CD4-positive, alpha-beta T cell (primary cell): ENCODE data around the gene DRG1. TPM values are rescaled to one million over a fixed set of nuclear protein-coding genes. Genes with fewer than 3 reads are reported as not detected.
"Not testable (repeated sequence)": the region's sequence is repeated elsewhere in the genome, so short reads cannot be mapped to it uniquely, and the experiment has no call there.

Experiments
- ATAC-seq: fragments of 200-7000 bp; cut with Tn5 transposase; one replicate; pipeline ENCODE4 v1.10.0; 2022; ENCODE audit warnings: mild to moderate bottlenecking; ENCODE audit not compliant: poor library complexity
- CTCF ChIA-PET: fragments of 350-600 bp; sonication (Branson Sonifier 250); formaldehyde crosslinking; loops from one replicate; lab custom pipeline; 2021; ENCODE audit warnings: antibody characterized with exemption, inconsistent platforms; lab: Charles Lee
- POLR2A ChIA-PET: fragments of 350-600 bp; sonication (Branson Sonifier 250); formaldehyde crosslinking; loops from one replicate; lab custom pipeline; 2021; ENCODE audit warnings: antibody characterized with exemption, inconsistent platforms; lab: Charles Lee
- DNase-seq, 14 experiments: peaks; one replicate each; pipeline ENCODE4 v3.0.0-alpha.2; 2013 to 2020; ENCODE audit warnings: mixed read lengths in 2 of 14
- H3K27ac ChIP-seq, 2 donors: one replicate each; pipeline versions ENCODE4 v1.5.1 to v1.7.0; 2013; ENCODE audit warnings: low read length in 2 of 2, low read depth in 1 of 2, mild to moderate bottlenecking in 1 of 2
- H3K27me3 ChIP-seq, 2 experiments: 1 replicate in 1 of 2; 2 replicates in 1 of 2; pipeline versions ENCODE4 v1.6.1 to v1.7.0; 2013; ENCODE audit warnings: low read length in 2 of 2, control low read depth in 1 of 2, mild to moderate bottlenecking in 1 of 2, moderate library complexity in 1 of 2; ENCODE audit not compliant: insufficient read depth in 2 of 2, control insufficient read depth in 1 of 2
- H3K36me3 ChIP-seq: one replicate; pipeline ENCODE4 v1.6.1; 2013; ENCODE audit warnings: low read length, control low read depth; ENCODE audit not compliant: insufficient read depth
- H3K4me1 ChIP-seq: one replicate; pipeline ENCODE4 v1.6.1; 2013; ENCODE audit warnings: low read length, control low read depth; ENCODE audit not compliant: insufficient read depth
- H3K4me3 ChIP-seq: one replicate; pipeline ENCODE4 v1.5.1; 2013; ENCODE audit warnings: mild to moderate bottlenecking, low read length, moderate library complexity
- H3K9me3 ChIP-seq, 2 experiments: 1 replicate in 1 of 2; 2 replicates in 1 of 2; pipeline versions ENCODE4 v1.6.1 to v1.7.0; 2013; ENCODE audit warnings: low read length in 2 of 2, mild to moderate bottlenecking in 2 of 2, control low read depth in 1 of 2, moderate library complexity in 1 of 2; ENCODE audit not compliant: control insufficient read depth in 1 of 2, insufficient read depth in 1 of 2
- H3K27ac Mint-ChIP-seq: one replicate; pipeline ENCODE4 v1.8.0; 2020; ENCODE audit warnings: mixed read lengths
- H3K27me3 Mint-ChIP-seq: one replicate; pipeline ENCODE4 v1.8.0; 2021; ENCODE audit warnings: mixed read lengths
- H3K36me3 Mint-ChIP-seq: one replicate; pipeline ENCODE4 v1.8.0; 2021; ENCODE audit warnings: low read depth, mixed read lengths
- H3K4me1 Mint-ChIP-seq: one replicate; pipeline ENCODE4 v1.8.0; 2021; ENCODE audit warnings: low read depth, mixed read lengths
- H3K4me3 Mint-ChIP-seq: one replicate; pipeline ENCODE4 v1.8.0; 2020; ENCODE audit warnings: mild to moderate bottlenecking, mixed read lengths
- H3K9me3 Mint-ChIP-seq: one replicate; pipeline ENCODE4 v1.8.0; 2020; ENCODE audit warnings: mixed read lengths
- intact Hi-C, 2 experiments: fragments of 100-400 bp; cut with DNase I in 1 of 2; cut with micrococcal nuclease in 1 of 2; formaldehyde crosslinking; loops; one replicate each; pipeline versions ENCODE4 v1.15.1 to v1.9.0; 2023 to 2025; cut with DNase I, micrococcal nuclease
- total RNA-seq, 174 experiments: library from RNA in 2 of 174; stranded (reverse) in 2 of 174; gene quantifications; one replicate each; pipeline ENCODE4 v1.2.3 and lab custom pipeline; 2021 to 2026
- TF ChIP-seq, protein P1 (sequence below): fragments of 200-600 bp; IDR thresholded peaks from one replicate; pipeline ENCODE4 v1.8.0; 2022; ENCODE audit warnings: antibody characterized with exemption, mild to moderate bottlenecking

DRG1 gene
- total RNA-seq, 2 experiments from 2014 or later: 57.3 to 72.8 TPM

DNA sequence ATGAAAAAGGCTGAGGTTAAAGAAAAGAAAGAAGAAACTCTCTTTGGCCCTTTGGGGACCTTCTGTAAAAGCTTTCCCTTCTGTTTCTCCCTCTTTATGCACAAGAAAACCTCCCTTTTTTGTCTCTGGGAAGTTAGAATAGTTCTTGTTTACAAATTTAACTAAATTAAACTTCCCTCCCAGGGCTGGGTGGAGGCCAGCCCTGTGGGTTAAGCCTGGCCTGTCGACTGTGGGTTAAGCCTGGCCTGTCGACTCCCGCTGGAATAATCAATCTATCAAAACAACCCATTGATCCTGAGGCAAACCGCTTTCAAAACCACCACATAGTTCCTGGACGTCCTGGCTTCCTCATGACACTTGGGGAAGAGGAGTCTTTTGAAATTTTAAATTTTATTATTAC, 1.2 kb upstream of the DRG1 start:
- Histone ChIP-seq H3K27ac (no peak overlapping the region), H3K4me1 (peaks cover 22% of the 10 kb centered on the region), H3K4me3 (no peak overlapping the region), H3K9me3 (no peaks in the 10 kb centered on the region), H3K27me3 (no peaks in the 10 kb centered on the region), H3K36me3 (peaks cover 3% of the 10 kb centered on the region)
- ChIA-PET CTCF (interaction anchor here (1.3 kb wide), 1 partner anchor 52 kb away, joined by 5 read pairs; the partner anchor contains the start of gene PATZ1), POLR2A (interaction anchor here (1.1 to 3.8 kb wide), 3 partner anchors 51 to 264 kb away, joined by 3 to 37 read pairs (median 4); partner anchors contain the start of genes PATZ1 and PISD)
- DNase-seq (no peak), ATAC-seq (no peak)
- peak overlapping the region; percentile 79 for H3K4me3 Mint-ChIP-seq
- no peak overlapping the region for H3K27ac Mint-ChIP-seq
- peaks cover 25% of the 10 kb centered on the region for H3K36me3 Mint-ChIP-seq
- H3K9me3 Mint-ChIP-seq: no peaks in the 10 kb centered on the region
- no peaks in the 10 kb centered on the region for H3K27me3 Mint-ChIP-seq
- peaks cover 18% of the 10 kb centered on the region for H3K4me1 Mint-ChIP-seq
- TF ChIP-seq, protein P1, sequence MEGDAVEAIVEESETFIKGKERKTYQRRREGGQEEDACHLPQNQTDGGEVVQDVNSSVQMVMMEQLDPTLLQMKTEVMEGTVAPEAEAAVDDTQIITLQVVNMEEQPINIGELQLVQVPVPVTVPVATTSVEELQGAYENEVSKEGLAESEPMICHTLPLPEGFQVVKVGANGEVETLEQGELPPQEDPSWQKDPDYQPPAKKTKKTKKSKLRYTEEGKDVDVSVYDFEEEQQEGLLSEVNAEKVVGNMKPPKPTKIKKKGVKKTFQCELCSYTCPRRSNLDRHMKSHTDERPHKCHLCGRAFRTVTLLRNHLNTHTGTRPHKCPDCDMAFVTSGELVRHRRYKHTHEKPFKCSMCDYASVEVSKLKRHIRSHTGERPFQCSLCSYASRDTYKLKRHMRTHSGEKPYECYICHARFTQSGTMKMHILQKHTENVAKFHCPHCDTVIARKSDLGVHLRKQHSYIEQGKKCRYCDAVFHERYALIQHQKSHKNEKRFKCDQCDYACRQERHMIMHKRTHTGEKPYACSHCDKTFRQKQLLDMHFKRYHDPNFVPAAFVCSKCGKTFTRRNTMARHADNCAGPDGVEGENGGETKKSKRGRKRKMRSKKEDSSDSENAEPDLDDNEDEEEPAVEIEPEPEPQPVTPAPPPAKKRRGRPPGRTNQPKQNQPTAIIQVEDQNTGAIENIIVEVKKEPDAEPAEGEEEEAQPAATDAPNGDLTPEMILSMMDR: no peak
- intact Hi-C loops: loop anchor here in 1 of 2 experiments (2.0 to 5.0 kb wide), 2 partner anchors 91 to 354 kb away; partner anchors contain the start of genes DEPDC5, EIF4ENIF1 and PRR14L

DNA sequence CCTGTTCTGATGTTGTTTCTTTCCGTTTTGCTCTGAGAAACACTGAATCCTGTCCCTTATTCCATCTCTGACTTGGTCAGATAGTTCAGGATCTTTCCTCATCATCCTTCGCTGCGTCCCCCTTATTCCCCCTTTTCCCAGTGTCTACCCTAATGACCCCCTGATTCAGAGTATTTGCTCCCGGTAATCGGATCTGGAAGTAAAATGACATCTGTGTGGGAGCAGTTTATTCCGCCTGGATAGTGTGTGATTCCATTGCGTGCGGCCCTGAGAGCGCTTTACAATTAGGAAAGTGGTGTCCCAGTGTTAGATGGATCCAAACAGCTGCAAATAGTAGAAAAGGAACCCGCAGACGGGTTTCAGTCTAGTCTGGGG, 606 bp downstream of the DRG1 start:
- no peak for DNase-seq
- POLR2A ChIA-PET: interaction anchor here (1.0 to 3.8 kb wide), 3 partner anchors 53 to 109 kb away, joined by 3 to 37 read pairs (median 11); partner anchors contain the start of gene PATZ1
- Histone ChIP-seq H3K27ac (peak overlapping the region; percentile 77 to 81), H3K27me3 (no peaks in the 10 kb centered on the region), H3K36me3 (peaks cover 17% of the 10 kb centered on the region), H3K4me3 (peak overlapping the region; percentile 90), H3K9me3 (no peaks in the 10 kb centered on the region), H3K4me1 (peaks cover 22% of the 10 kb centered on the region)
- no peak for ATAC-seq
- Mint-ChIP-seq H3K4me1 (peaks cover 18% of the 10 kb centered on the region), H3K27me3 (no peaks in the 10 kb centered on the region), H3K27ac (peak overlapping the region; percentile 83), H3K36me3 (peaks cover 41% of the 10 kb centered on the region), H3K4me3 (peak overlapping the region; percentile 94), H3K9me3 (no peaks in the 10 kb centered on the region)
- intact Hi-C loops: no loop called here
- TF ChIP-seq, protein P1: no peak
- CTCF ChIA-PET: no interaction called here

DNA sequence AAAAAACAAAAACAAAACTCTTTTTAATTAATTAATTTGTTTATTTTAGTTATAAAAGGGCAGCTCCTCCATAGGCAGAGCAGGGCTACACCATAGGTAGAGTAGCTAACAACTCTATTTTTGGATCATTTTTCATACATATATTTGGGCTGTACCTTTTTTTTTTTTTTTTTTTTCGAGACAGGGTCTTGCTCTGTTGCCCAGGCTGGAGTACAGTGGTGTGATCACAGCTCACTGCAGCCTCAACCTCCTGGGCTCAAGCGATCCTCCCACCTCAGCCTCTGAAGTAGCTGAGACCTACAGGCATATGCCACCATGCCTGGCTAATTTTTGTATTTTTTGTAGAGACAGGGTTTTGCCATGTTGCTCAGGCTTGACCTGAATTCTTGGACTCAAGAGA, 2.9 kb downstream of the DRG1 start:
- intact Hi-C loops, H3K9me3 Mint-ChIP-seq, H3K27me3 Mint-ChIP-seq, ATAC-seq, H3K9me3 ChIP-seq, H3K27ac ChIP-seq, H3K4me3 ChIP-seq, H3K27me3 ChIP-seq, DNase-seq: not testable (repeated sequence)
- Mint-ChIP-seq H3K4me1 (peaks cover 35% of the 10 kb centered on the region), H3K4me3 (peak overlapping the region; percentile 20), H3K36me3 (peaks cover 61% of the 10 kb centered on the region), H3K27ac (peak overlapping the region; percentile 57)
- ChIA-PET CTCF (interaction anchor here (0.7 kb wide), 1 partner anchor 800 kb away, joined by 4 read pairs; no protein-coding TSS in a partner anchor), POLR2A (interaction anchor here (0.9 kb wide), 1 partner anchor 57 kb away, joined by 3 read pairs; no protein-coding TSS in a partner anchor)
- Histone ChIP-seq H3K36me3 (peaks cover 36% of the 10 kb centered on the region), H3K4me1 (peaks cover 22% of the 10 kb centered on the region)
